ENCODE results near the gene AWAT2.
A peak's percentile ranks its signal among the peaks of the same experiment; 100 is the strongest.

The AWAT2 gene

DNA sequence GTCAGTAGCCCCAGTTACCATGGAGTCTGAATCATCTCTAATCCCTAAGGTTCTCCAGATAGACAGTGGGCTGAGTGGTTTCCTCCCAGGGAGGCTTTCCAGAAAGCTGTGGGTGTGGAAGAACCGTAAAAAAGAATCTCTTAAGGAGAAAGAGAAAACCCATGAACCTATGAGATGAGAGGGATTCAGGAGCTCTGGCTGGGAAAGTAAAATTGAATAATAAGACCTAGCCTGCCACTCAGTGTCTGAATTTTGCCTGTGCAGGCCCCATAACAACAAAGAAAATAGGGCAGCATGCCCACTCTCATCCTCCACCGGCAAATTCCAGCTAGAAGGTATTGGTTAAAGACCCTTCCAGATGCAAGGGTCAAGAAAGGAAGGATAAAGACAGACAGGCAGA lies 16.9 kb downstream of the AWAT2 start:
- TF ChIP-seq, protein P1, sequence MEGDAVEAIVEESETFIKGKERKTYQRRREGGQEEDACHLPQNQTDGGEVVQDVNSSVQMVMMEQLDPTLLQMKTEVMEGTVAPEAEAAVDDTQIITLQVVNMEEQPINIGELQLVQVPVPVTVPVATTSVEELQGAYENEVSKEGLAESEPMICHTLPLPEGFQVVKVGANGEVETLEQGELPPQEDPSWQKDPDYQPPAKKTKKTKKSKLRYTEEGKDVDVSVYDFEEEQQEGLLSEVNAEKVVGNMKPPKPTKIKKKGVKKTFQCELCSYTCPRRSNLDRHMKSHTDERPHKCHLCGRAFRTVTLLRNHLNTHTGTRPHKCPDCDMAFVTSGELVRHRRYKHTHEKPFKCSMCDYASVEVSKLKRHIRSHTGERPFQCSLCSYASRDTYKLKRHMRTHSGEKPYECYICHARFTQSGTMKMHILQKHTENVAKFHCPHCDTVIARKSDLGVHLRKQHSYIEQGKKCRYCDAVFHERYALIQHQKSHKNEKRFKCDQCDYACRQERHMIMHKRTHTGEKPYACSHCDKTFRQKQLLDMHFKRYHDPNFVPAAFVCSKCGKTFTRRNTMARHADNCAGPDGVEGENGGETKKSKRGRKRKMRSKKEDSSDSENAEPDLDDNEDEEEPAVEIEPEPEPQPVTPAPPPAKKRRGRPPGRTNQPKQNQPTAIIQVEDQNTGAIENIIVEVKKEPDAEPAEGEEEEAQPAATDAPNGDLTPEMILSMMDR (IDR thresholded peaks at IDR 0.05; ENCODE audit: low read depth, low read length), result no peak
- no peak overlapping the region for H3K4me3 ChIP-seq (ENCODE audit: low read depth, low read length)

DNA sequence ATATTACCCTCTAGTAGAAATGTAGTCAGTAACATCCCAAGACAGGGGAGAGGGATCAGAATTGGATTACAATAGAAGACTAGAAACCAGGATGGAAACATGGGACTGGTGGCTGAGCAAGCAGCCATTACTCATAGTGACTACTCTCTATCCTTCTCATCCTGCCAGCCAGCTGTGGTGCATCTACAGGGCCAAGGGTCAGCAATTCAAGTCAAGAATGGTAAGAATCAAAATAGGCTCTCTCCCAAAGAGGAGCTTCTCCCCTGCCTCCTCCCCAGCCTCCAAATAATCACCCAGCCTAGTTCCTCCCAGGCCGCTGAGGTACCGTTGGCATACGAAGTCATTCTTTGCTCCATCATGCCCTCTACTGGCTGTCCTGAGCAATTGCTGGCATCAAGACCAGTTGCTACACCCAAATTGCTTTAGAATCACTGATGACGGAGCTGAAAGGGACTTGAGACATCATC lies 19.4 kb downstream of the AWAT2 start:
- H3K4me3 ChIP-seq (ENCODE audit: low read depth, low read length), result no peak overlapping the region
- TF ChIP-seq, protein P1 (IDR thresholded peaks at IDR 0.05; ENCODE audit: low read depth, low read length), result peak; percentile 73

DNA sequence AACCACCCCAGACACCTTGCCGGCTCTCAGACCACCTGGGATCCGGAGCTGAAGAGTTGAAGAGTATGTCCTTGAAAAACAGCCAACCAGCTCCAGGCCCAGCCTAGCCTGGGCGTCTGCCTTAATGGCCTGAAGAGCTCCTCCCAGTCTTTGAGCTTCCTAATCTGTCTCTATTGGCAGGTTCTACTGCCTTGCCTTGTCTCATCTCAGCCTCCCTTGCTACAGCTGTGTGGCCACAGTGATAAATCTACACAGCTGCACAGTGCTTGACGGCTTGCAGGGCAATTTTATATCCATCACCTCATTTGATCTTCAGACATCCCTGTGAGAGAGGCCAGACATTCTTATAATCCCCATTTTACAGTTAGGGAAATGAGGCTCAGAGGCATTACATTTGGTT lies 19.9 kb downstream of the AWAT2 start:
- H3K4me3 ChIP-seq (ENCODE audit: low read depth, low read length), result no peak overlapping the region
- TF ChIP-seq, protein P1 (IDR thresholded peaks at IDR 0.05; ENCODE audit: low read depth, low read length), result no peak

DNA sequence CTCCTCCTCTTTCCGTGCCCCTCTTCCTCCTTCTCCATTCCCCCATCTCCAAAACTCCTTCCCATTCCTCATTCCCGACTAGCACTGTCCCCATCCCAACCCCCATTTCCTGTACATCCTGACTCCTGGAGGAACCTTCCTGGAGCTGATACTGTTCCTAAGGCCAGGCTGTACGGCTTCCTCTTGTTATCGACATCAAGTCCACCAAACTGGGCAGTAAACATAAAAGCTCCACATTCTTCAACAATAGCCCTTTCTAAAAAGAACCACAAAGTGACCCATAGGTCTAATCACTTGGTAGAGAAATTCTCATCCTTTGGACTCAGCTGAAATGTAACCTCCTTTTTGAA lies 22.9 kb downstream of the AWAT2 start:
- no peak overlapping the region for H3K4me3 ChIP-seq (ENCODE audit: low read depth, low read length)
- TF ChIP-seq, protein P1 (IDR thresholded peaks at IDR 0.05; ENCODE audit: low read depth, low read length), result no peak

DNA sequence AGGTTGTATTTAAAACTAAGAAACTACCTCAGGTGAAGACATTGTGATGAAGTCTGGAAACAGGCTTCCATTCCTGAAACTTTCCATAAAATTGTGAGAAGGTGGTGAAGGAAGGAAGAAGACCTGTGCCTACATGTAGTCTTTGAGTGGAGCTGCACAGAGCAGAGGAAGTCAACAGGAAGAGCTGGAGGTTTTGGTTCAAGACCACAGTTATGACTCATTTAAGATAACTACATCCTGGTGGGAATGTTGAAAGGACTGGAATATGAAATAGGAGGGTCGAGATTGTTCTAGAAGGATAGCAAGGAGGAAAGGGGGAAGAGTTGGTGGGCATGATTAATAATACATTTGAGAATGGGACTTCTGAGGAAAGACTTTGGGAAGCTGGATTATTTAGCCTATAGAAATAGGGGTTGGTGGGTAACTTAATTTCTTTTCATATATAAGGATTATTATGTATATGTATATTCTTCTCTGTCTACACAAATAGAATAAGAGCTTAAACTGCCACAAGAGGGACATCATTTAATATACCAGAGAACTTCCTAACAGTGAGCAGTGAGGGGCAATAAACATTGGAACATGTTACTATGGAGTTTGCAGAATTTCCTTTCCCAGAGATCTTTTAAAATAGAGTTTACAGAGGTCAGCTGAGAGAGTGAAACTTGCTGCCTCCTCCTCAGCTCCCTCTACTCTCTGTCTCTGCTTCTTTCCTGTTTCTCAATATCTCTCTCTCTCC lies 23.5 kb downstream of the AWAT2 start:
- H3K4me3 ChIP-seq (ENCODE audit: low read depth, low read length), result no peak overlapping the region
- TF ChIP-seq, protein P1 (IDR thresholded peaks at IDR 0.05; ENCODE audit: low read depth, low read length), result no peak

DNA sequence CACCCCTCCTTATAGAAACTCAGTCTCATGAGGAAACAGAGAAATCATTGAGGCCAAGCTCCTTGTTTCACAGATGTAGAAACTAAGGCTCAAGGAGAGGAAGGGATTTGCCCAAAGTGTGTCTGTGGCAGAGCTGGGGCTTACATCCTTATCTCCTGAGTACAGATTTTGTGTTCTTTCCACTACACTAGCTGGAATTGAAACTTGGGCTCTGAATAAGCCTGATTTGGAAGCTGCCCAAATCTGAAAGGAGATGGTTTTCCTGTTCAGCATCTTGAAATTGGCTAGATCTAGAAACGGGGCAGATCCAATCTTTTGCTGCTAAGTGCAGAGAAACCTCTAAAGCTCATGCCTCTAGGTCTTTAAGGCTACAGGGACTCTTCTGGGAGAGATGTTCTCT lies 24.3 kb downstream of the AWAT2 start:
- H3K4me3 ChIP-seq (ENCODE audit: low read depth, low read length), result no peak overlapping the region

DNA sequence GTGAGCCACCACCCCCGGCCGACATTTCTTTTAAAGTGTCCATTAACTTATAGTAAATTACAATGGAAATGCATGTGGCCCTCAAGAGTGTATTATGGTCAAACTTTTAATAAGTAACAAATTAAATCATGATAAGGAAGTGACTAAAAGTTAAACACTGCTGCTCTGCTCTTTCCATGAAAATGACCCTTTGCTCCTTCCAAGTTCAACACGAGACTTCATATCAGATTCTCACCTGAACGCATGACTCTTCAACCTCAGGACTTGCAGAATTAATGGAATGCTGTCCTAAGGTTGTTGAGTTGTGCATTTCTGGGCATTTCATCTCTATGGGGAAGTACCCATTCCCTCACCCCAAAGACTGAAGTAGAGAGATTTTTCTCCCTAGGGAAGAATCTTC lies 27.1 kb downstream of the AWAT2 start:
- TF ChIP-seq, protein P1 (IDR thresholded peaks at IDR 0.05; ENCODE audit: low read depth, low read length), result no peak
- no peak overlapping the region for H3K4me3 ChIP-seq (ENCODE audit: low read depth, low read length)

More for the DNA sequence above, 24.3 kb downstream of the AWAT2 start:
- TF ChIP-seq, protein P1 (IDR thresholded peaks at IDR 0.05; ENCODE audit: low read depth, low read length), result no peak
